Colonic mucosa (tissue), 4 donors: ENCODE data around the gene MTERF4. TPM values are rescaled to one million over a fixed set of nuclear protein-coding genes. Genes with fewer than 3 reads are reported as not detected.

Source experiments
- DNase-seq: peaks from one replicate; pipeline ENCODE4 v3.0.0-alpha.2; 2020
- H3K27ac ChIP-seq: fragments of 200-600 bp; one replicate; pipeline ENCODE4 v1.8.0; 2021
- H3K27me3 ChIP-seq: fragments of 200-600 bp; one replicate; pipeline ENCODE4 v1.8.0; 2021
- H3K36me3 ChIP-seq: fragments of 200-600 bp; one replicate; pipeline ENCODE4 v1.8.0; 2021
- H3K4me1 ChIP-seq: fragments of 200-600 bp; one replicate; pipeline ENCODE4 v1.8.0; 2021; ENCODE audit warnings: mild to moderate bottlenecking
- H3K4me3 ChIP-seq: fragments of 200-600 bp; one replicate; pipeline ENCODE4 v1.8.0; 2021
- H3K9ac ChIP-seq, 2 donors: one replicate each; pipeline ENCODE4 v1.7.0; 2013; ENCODE audit warnings: control low read depth in 2 of 2, low read depth in 2 of 2, low read length in 2 of 2
- H3K9me3 ChIP-seq: fragments of 200-600 bp; one replicate; pipeline ENCODE4 v1.8.0; 2021
- CTCF ChIP-seq: fragments of 200-600 bp; IDR thresholded peaks from one replicate; pipeline ENCODE4 v1.8.0; 2022; ENCODE audit warnings: antibody characterized with exemption, mild to moderate bottlenecking
- intact Hi-C: fragments of 100-400 bp; cut with DNase I; formaldehyde crosslinking; loops from one replicate; pipeline ENCODE4 v1.14.1; 2022
- total RNA-seq, 2 donors: library from RNA; stranded (reverse); fragmentation: NEBNext Ultra II Directional in 1 of 2; extraction: Animal tissue kit (Norgen Biotek cat#: 25700) in 1 of 2; gene quantifications; one replicate each; pipeline ENCODE4 v1.2.1, GENCODE V29; 2021
- donor health status: healthy.
- donor health status: DM: no; HTN: no; CAD: no.
- donor health status: DM: no; HTN: no; CAD: no.

The MTERF4 gene
- total RNA-seq, 2 donors from 2014 or later = 20.2 to 25.5 TPM

GRCh38 chr2:241070811-241071676 is 31.0 kb downstream of the MTERF4 start:
- no peaks in the 10 kb centered on the region for H3K36me3 ChIP-seq
- no peaks in the 10 kb centered on the region for H3K27me3 ChIP-seq
- no peak for DNase-seq
- H3K4me3 ChIP-seq = no peak overlapping the region
- TF ChIP-seq CTCF = no peak
- no peaks in the 10 kb centered on the region for H3K9me3 ChIP-seq
- H3K9ac ChIP-seq = no peak overlapping the region
- intact Hi-C loops = no loop called here
- no peak overlapping the region for H3K27ac ChIP-seq
- no peaks in the 10 kb centered on the region for H3K4me1 ChIP-seq

- intact Hi-C loops = no loop called here
- H3K36me3 ChIP-seq = no peaks in the 10 kb centered on the region
- no peak overlapping the region for H3K9ac ChIP-seq
Observed at GRCh38 chr2:241070361-241070760, 31.7 kb downstream of the MTERF4 start.

GRCh38 chr2:241069821-241070281 is 32.2 kb downstream of the MTERF4 start:
- DNase-seq = no peak
- Histone ChIP-seq H3K9ac (no peak overlapping the region), H3K9me3 (no peaks in the 10 kb centered on the region), H3K4me3 (no peak overlapping the region), H3K27ac (no peak overlapping the region), H3K36me3 (no peaks in the 10 kb centered on the region), H3K4me1 (no peaks in the 10 kb centered on the region), H3K27me3 (no peaks in the 10 kb centered on the region)
- intact Hi-C loops = no loop called here
- TF ChIP-seq CTCF = no peak

More at GRCh38 chr2:241070361-241070760, 31.7 kb downstream of the MTERF4 start:
- Histone ChIP-seq H3K4me3 (no peak overlapping the region), H3K27ac (no peak overlapping the region), H3K9me3 (no peaks in the 10 kb centered on the region), H3K4me1 (no peaks in the 10 kb centered on the region), H3K27me3 (no peaks in the 10 kb centered on the region)
- no peak for DNase-seq
- no peak for TF ChIP-seq CTCF

GRCh38 chr2:241068942-241069810 is 32.9 kb downstream of the MTERF4 start:
- intact Hi-C loops = no loop called here
- Histone ChIP-seq H3K36me3 (no peaks in the 10 kb centered on the region), H3K27me3 (no peaks in the 10 kb centered on the region), H3K4me3 (no peak overlapping the region), H3K9ac (no peak overlapping the region), H3K27ac (no peak overlapping the region), H3K9me3 (no peaks in the 10 kb centered on the region), H3K4me1 (no peaks in the 10 kb centered on the region)
- no peak for TF ChIP-seq CTCF
- no peak for DNase-seq

- no peak for DNase-seq
- H3K27ac ChIP-seq = no peak overlapping the region
- no peak overlapping the region for H3K4me3 ChIP-seq
- no peaks in the 10 kb centered on the region for H3K4me1 ChIP-seq
- no peak overlapping the region for H3K9ac ChIP-seq
- no peaks in the 10 kb centered on the region for H3K27me3 ChIP-seq
- no peaks in the 10 kb centered on the region for H3K36me3 ChIP-seq
- no peaks in the 10 kb centered on the region for H3K9me3 ChIP-seq
- intact Hi-C loops = no loop called here
- no peak for TF ChIP-seq CTCF
Observed at GRCh38 chr2:241068136-241068941, 33.7 kb downstream of the MTERF4 start.
